GM10266 (cell line): ENCODE data around the gene FOXP1.
"Not testable (repeated sequence)": the region's sequence is repeated elsewhere in the genome, so short reads cannot be mapped to it uniquely, and the experiment has no call there.

Experiments
- DNase-seq: peaks from one replicate; pipeline ENCODE4 v3.0.0; 2012; ENCODE audit errors: extremely low spot score
- CTCF ChIP-seq: IDR thresholded peaks from 2 replicates; pipeline ENCODE4 v1.5.1; 2012; ENCODE audit warnings: mild to moderate bottlenecking, low read depth; ENCODE audit not compliant: control insufficient read depth, insufficient read depth; ENCODE audit errors: missing control alignments

FOXP1 gene

GRCh38 chr3:70981231-70981880 is 602.2 kb downstream of the FOXP1 start:
- DNase-seq: no peak
- TF ChIP-seq CTCF: no peak

GRCh38 chr3:70980646-70981170 is 602.8 kb downstream of the FOXP1 start:
- no peak for TF ChIP-seq CTCF
- DNase-seq: no peak

- TF ChIP-seq CTCF: no peak
Observed at GRCh38 chr3:70979983-70980645, 603.4 kb downstream of the FOXP1 start.

GRCh38 chr3:70977712-70978111 is 605.8 kb downstream of the FOXP1 start:
- DNase-seq: no peak
- no peak for TF ChIP-seq CTCF

More at GRCh38 chr3:70979983-70980645, 603.4 kb downstream of the FOXP1 start:
- DNase-seq: no peak

- DNase-seq: not testable (repeated sequence)
Observed at GRCh38 chr3:70975981-70976380, 607.5 kb downstream of the FOXP1 start.

- DNase-seq: no peak
- TF ChIP-seq CTCF: no peak
Observed at GRCh38 chr3:70974747-70975146, 608.8 kb downstream of the FOXP1 start.

- TF ChIP-seq CTCF: no peak
- no peak for DNase-seq
Observed at GRCh38 chr3:70973558-70973957, 610.0 kb downstream of the FOXP1 start.

GRCh38 chr3:70972855-70973254 is 610.7 kb downstream of the FOXP1 start:
- no peak for TF ChIP-seq CTCF
- no peak for DNase-seq
